ENCODE data around the gene COL3A1.

The COL3A1 gene

DNA sequence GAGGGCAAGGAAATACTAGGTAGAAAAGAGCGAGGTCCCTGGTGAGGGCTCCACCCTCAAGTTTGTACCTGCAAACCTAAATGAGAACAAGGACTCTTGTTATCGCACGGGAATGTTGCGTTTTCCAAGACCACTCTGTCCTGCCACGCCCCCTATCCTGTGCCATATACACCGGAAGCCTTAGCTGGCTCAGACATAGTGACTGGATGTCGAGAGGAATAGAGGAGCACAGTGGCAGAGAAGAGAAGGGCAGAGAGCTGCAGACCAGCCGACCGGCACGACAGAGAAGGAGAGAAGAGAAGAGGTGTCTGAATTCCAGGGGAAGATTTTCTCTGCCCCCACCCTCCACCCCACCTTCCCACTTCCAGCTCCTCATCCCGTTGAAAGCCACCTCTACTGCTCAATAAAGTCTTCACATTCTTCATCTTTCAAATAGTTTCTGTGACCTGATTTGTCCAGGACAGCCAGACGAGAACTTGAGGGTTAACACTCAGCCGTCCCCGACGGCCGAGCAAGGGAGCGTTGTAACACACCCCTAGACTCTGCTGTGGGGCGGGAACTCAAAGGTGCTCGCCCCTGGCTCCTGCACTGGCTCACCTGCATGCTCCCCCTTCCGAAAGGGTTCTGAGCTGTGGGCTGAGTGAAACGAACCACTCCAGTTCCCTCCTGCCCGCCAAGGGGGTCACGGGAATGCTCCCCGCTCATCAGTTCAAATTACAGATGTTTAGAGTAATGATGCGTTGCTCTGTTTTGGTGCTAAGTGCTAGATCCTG is 24.9 kb upstream of the COL3A1 start:
- DNase-seq (ENCODE audit: extremely low read depth, low read depth) = no peak
- TF ChIP-seq, protein P1, sequence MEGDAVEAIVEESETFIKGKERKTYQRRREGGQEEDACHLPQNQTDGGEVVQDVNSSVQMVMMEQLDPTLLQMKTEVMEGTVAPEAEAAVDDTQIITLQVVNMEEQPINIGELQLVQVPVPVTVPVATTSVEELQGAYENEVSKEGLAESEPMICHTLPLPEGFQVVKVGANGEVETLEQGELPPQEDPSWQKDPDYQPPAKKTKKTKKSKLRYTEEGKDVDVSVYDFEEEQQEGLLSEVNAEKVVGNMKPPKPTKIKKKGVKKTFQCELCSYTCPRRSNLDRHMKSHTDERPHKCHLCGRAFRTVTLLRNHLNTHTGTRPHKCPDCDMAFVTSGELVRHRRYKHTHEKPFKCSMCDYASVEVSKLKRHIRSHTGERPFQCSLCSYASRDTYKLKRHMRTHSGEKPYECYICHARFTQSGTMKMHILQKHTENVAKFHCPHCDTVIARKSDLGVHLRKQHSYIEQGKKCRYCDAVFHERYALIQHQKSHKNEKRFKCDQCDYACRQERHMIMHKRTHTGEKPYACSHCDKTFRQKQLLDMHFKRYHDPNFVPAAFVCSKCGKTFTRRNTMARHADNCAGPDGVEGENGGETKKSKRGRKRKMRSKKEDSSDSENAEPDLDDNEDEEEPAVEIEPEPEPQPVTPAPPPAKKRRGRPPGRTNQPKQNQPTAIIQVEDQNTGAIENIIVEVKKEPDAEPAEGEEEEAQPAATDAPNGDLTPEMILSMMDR (IDR thresholded peaks at IDR 0.05; ENCODE audit: low read depth, low read length) = no peak

- TF ChIP-seq, protein P1 (IDR thresholded peaks at IDR 0.05; ENCODE audit: low read depth, low read length) = no peak
- DNase-seq (ENCODE audit: extremely low read depth, low read depth) = no peak
Measured at GRCh38 chr2:188952901-188953300, 21.3 kb upstream of the COL3A1 start.

- no peak for DNase-seq (ENCODE audit: extremely low read depth, low read depth)
- TF ChIP-seq, protein P1 (IDR thresholded peaks at IDR 0.05; ENCODE audit: low read depth, low read length) = no peak
Measured at GRCh38 chr2:188956290-188956689, 17.9 kb upstream of the COL3A1 start.

DNA sequence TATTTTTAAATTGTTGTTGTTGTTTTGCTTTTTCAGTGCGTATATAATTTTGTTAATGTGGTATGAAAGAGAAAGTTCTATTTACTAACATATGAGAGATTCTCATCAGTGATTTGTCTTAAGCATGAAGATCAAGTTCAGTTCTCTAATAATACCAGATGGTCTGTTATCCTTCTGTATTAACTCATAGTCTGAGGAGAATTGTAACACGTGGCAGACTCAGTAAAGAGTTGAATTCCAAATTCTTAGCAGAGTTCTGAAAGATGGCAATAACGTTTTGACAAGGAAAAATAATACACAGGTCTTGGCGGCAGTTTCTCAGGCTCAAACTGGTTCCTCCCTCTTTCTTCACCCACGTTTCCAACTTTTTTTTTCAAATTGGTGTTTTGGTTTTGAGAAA is 17.2 kb upstream of the COL3A1 start:
- TF ChIP-seq, protein P1 (IDR thresholded peaks at IDR 0.05; ENCODE audit: low read depth, low read length) = no peak
- no peak for DNase-seq (ENCODE audit: extremely low read depth, low read depth)

DNA sequence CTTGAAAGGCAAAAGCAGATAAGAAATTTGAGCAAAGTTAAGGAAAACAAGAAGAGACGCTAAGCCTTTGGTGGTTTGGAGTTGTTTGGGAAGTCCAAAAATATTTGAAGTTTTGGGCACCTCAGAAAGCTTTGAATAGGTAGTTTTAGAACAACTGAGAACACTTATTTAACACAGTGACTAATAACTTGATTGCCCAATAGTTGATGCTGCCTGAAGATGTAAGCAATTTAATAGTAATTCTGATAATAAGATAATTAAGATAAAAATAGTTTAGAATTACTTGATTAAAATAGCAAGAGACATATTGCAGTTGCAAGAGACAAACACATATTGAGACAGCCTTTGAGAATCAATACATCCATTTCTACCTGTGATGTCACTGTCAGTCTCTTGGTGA is 16.5 kb upstream of the COL3A1 start:
- TF ChIP-seq, protein P1 (IDR thresholded peaks at IDR 0.05; ENCODE audit: low read depth, low read length) = no peak
- DNase-seq (ENCODE audit: extremely low read depth, low read depth) = no peak

DNA sequence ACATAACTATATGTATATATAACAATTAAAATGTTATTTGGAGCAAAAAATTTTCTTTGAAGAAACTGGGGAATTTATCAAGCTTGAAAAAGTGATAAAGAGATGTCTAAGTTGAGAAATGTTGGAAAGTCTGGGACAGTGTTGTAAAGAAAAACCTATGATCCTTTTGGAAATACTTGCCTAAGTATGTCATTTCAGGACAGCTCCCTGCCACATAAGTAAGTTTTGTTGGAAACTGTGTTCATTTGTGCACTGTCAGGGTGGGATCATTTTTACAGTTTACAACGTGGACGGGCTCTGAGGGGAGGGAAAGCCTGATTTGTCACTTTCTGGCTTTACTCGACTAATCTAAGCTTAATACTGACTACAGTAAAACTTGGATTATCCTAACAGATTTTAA is 10.4 kb upstream of the COL3A1 start:
- DNase-seq (ENCODE audit: extremely low read depth, low read depth) = no peak
- TF ChIP-seq, protein P1 (IDR thresholded peaks at IDR 0.05; ENCODE audit: low read depth, low read length) = no peak

DNA sequence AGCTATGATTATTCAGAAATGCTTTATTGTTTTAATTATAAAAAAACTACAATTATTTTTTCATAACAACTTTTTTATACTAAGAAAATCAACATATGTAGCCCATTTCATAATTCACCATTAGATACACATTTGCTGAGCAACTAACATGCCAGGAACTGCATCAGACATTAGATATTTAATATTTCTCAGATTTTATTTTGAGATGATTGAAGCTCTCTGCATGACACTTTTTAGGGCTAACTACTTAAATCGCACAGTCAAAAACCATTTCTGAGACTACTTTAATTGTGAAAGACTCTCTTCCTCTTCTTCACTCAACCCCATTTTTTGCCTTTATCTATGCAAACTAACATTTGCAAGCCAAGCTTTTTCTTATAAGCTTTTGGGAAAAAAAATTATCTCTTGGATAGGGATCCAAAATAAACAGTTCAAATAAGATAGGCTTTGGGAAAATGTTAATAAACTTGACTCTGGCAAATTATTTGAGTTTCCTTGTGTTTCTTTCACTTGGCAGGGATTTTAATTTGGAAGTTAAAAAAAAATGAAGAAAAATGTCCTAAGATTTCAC is 9.1 kb upstream of the COL3A1 start:
- DNase-seq (ENCODE audit: extremely low read depth, low read depth) = no peak
- TF ChIP-seq, protein P1 (IDR thresholded peaks at IDR 0.05; ENCODE audit: low read depth, low read length) = no peak

All from AG09319 (cell line).